NCI-H2107 treated with DMSO at 0.1 percent for 48 hours (cell line): ENCODE measurements around the gene SRD5A1.

Source experiments
- DNase-seq: peaks from one replicate; lab custom pipeline; 2025; ENCODE audit not compliant: unreplicated experiment; lab: John Stamatoyannopoulos, UW

SRD5A1 gene

GRCh38 chr5:6711409-6712141 is 78.3 kb downstream of the SRD5A1 start:
- no peak for DNase-seq

- DNase-seq: peak; percentile 36
Observed at GRCh38 chr5:6712142-6712576, 78.9 kb downstream of the SRD5A1 start.

GRCh38 chr5:6712577-6713273 is 79.5 kb downstream of the SRD5A1 start:
- DNase-seq: peak; percentile 93

GRCh38 chr5:6713274-6714225 is 80.3 kb downstream of the SRD5A1 start, which contains the start of gene TENT4A:
Gene TENT4A (plus strand): TSS chr5:6713432. CDS start chr5:6713984, 552 bp downstream.
- no peak for DNase-seq

GRCh38 chr5:6714226-6715041 is 81.2 kb downstream of the SRD5A1 start:
- DNase-seq: no peak

GRCh38 chr5:6715271-6715670 is 82.0 kb downstream of the SRD5A1 start:
- no peak for DNase-seq

GRCh38 chr5:6715758-6716628 is 82.8 kb downstream of the SRD5A1 start:
- DNase-seq: peak; percentile 22

- no peak for DNase-seq
Observed at GRCh38 chr5:6716629-6717149, 83.4 kb downstream of the SRD5A1 start.

- DNase-seq: no peak
Observed at GRCh38 chr5:6717247-6717646, 84.0 kb downstream of the SRD5A1 start.

GRCh38 chr5:6717687-6718086 is 84.4 kb downstream of the SRD5A1 start:
- DNase-seq: no peak

GRCh38 chr5:6718161-6718681 is 85.0 kb downstream of the SRD5A1 start:
- DNase-seq: no peak

GRCh38 chr5:6718718-6719117 is 85.5 kb downstream of the SRD5A1 start:
- no peak for DNase-seq

- no peak for DNase-seq
Observed at GRCh38 chr5:6719417-6719816, 86.2 kb downstream of the SRD5A1 start.

GRCh38 chr5:6719896-6720560 is 86.8 kb downstream of the SRD5A1 start:
- no peak for DNase-seq

GRCh38 chr5:6720561-6720921 is 87.3 kb downstream of the SRD5A1 start:
- DNase-seq: no peak

- no peak for DNase-seq
Observed at GRCh38 chr5:6721442-6721841, 88.2 kb downstream of the SRD5A1 start.

- no peak for DNase-seq
Observed at GRCh38 chr5:6722015-6722414, 88.8 kb downstream of the SRD5A1 start.

- DNase-seq: no peak
Observed at GRCh38 chr5:6723122-6723815, 90.0 kb downstream of the SRD5A1 start.
